Esophagus muscularis mucosa (tissue), 4 donors: Measurements from ENCODE around the gene FAM53A. TPM values are rescaled to one million over a fixed set of nuclear protein-coding genes. Genes with fewer than 3 reads are reported as not detected.

Experiments used
- DNase-seq: peaks from one replicate; pipeline ENCODE4 v3.0.0-alpha.2; 2017; ENCODE audit errors: extremely low spot score
- H3K27ac ChIP-seq, 4 donors: fragments of 200-600 bp; sonication (generic); replicated peaks in 1 of 4; 1 replicate in 3 of 4; 2 replicates in 1 of 4; pipeline ENCODE4 v1.5.1; 2016 to 2019; ENCODE audit warnings: mild to moderate bottlenecking in 1 of 4
- H3K27me3 ChIP-seq, 4 donors: fragments of 200-600 bp; sonication (generic); one replicate each; pipeline versions ENCODE4 v1.5.1 to v1.6.0; 2016 to 2019
- H3K36me3 ChIP-seq, 4 donors: fragments of 200-600 bp; sonication (generic); one replicate each; pipeline ENCODE4 v1.5.1; 2016 to 2019
- H3K4me1 ChIP-seq, 4 donors: fragments of 200-600 bp; sonication (generic); one replicate each; pipeline ENCODE4 v1.5.1; 2016 to 2019
- H3K4me3 ChIP-seq, 4 donors: fragments of 200-600 bp; sonication (generic); 1 replicate in 2 of 4; 2 replicates in 2 of 4; pipeline ENCODE4 v1.5.1; 2016 to 2019; ENCODE audit warnings: mild to moderate bottlenecking in 4 of 4, moderate library complexity in 1 of 4
- H3K9me3 ChIP-seq, 4 donors: fragments of 200-600 bp; sonication (generic); 1 replicate in 3 of 4; 2 replicates in 1 of 4; pipeline ENCODE4 v1.5.1; 2016 to 2019
- CTCF ChIP-seq, 3 experiments: fragments of 200-600 bp in 2 of 3; fragments of 450-650 bp in 1 of 3; sonication (generic) in 2 of 3; IDR thresholded peaks; one replicate each; pipeline ENCODE4 v1.5.1; 2017 to 2019; ENCODE audit warnings: antibody characterized with exemption in 3 of 3, mild to moderate bottlenecking in 2 of 3, moderate library complexity in 1 of 3
- EP300 ChIP-seq: sonication (generic); formaldehyde crosslinking; IDR thresholded peaks from one replicate; pipeline ENCODE4 v1.6.1; 2017; ENCODE audit warnings: antibody characterized with exemption
- POLR2A ChIP-seq: fragments of 450-650 bp; IDR thresholded peaks from one replicate; pipeline ENCODE4 v1.6.1; 2017; ENCODE audit warnings: antibody characterized with exemption, moderate library complexity, mild to moderate bottlenecking, low read depth
- POLR2AphosphoS5 ChIP-seq, 2 donors: sonication (generic); formaldehyde crosslinking; IDR thresholded peaks; one replicate each; pipeline ENCODE4 v1.6.1; 2017; ENCODE audit warnings: antibody characterized with exemption in 2 of 2
- WGBS: methylation state at CpG from one replicate; pipeline ENCODE4 v1.1.5; 2018; 5-methylcytosine and 5-hydroxymethylcytosine counted together
- intact Hi-C: fragments of 100-400 bp; cut with DNase I; formaldehyde crosslinking; loops from one replicate; pipeline ENCODE4 v1.15.1; 2023
- total RNA-seq, 4 donors: library from RNA; depleted of rRNA; stranded (reverse); fragments of >200 nt; gene quantifications; one replicate each; pipeline versions ENCODE4 v1.1.0 to v1.2.1, GENCODE V29; 2016

The FAM53A gene
- total RNA-seq, 4 donors from 2014 or later: 5.2 to 13.3 (median 8.9) TPM

- intact Hi-C loops: no loop called here
- no peak for TF ChIP-seq POLR2A
- TF ChIP-seq EP300: no peak
- TF ChIP-seq POLR2AphosphoS5 (IDR thresholded peaks at IDR 0.05): no peak
- no peak for TF ChIP-seq CTCF (IDR thresholded peaks at IDR 0.05)
- H3K36me3 ChIP-seq: no peaks in the 10 kb centered on the region
- H3K4me3 ChIP-seq: no peak overlapping the region
- no peak overlapping the region for H3K27ac ChIP-seq
- H3K9me3 ChIP-seq: peaks cover 0 to 14% (median 4%) of the 10 kb centered on the region in 4 donors
- H3K27me3 ChIP-seq: peaks cover 0 to 9% (median 0%) of the 10 kb centered on the region in 4 donors
- peaks cover 0 to 8% (median 4%) of the 10 kb centered on the region in 4 donors for H3K4me1 ChIP-seq
- DNase-seq: no peak
- WGBS: 86% methylated on average over 30 of the region's 32 CpGs
Observed at GRCh38 chr4:1632109-1633104, 51.7 kb downstream of the FAM53A start.

- H3K4me3 ChIP-seq: no peak overlapping the region
- intact Hi-C loops: no loop called here
- H3K4me1 ChIP-seq: peaks cover 0 to 8% (median 4%) of the 10 kb centered on the region in 4 donors
- no peak overlapping the region for H3K27ac ChIP-seq
- no peaks in the 10 kb centered on the region for H3K27me3 ChIP-seq
- 88% methylated on average over 9 of the region's 9 CpGs for WGBS
- H3K9me3 ChIP-seq: peaks cover 0 to 14% (median 4%) of the 10 kb centered on the region in 4 donors
- no peak for DNase-seq
- TF ChIP-seq POLR2A: no peak
- TF ChIP-seq EP300: no peak
- no peaks in the 10 kb centered on the region for H3K36me3 ChIP-seq
Observed at GRCh38 chr4:1631136-1631535, 53.0 kb downstream of the FAM53A start.

GRCh38 chr4:1630266-1630665 lies 53.8 kb downstream of the FAM53A start:
- TF ChIP-seq CTCF (IDR thresholded peaks at IDR 0.05): no peak
- TF ChIP-seq POLR2A: no peak
- TF ChIP-seq POLR2AphosphoS5 (IDR thresholded peaks at IDR 0.05): no peak
- no peak for TF ChIP-seq EP300
- DNase-seq: no peak
- intact Hi-C loops: no loop called here
- 98% methylated on average over 5 of the region's 19 CpGs for WGBS
- Histone ChIP-seq H3K4me3 (no peak overlapping the region), H3K36me3 (no peaks in the 10 kb centered on the region), H3K27me3 (no peaks in the 10 kb centered on the region), H3K9me3 (peaks cover 0 to 11% (median 4%) of the 10 kb centered on the region in 4 donors), H3K4me1 (peaks cover 0 to 8% (median 4%) of the 10 kb centered on the region in 4 donors), H3K27ac (no peak overlapping the region)

GRCh38 chr4:1629699-1630083 lies 54.4 kb downstream of the FAM53A start:
- intact Hi-C loops: loop anchor here (5.0 kb wide), 1 partner anchor 272 kb away; no protein-coding TSS in a partner anchor
- no peaks in the 10 kb centered on the region for H3K27me3 ChIP-seq
- 75% methylated on average over 5 of the region's 10 CpGs for WGBS
- H3K4me1 ChIP-seq: peaks cover 0 to 8% (median 4%) of the 10 kb centered on the region in 4 donors
- no peak for DNase-seq
- TF ChIP-seq CTCF (IDR thresholded peaks at IDR 0.05) (no peak), EP300 (no peak), POLR2A (no peak), POLR2AphosphoS5 (IDR thresholded peaks at IDR 0.05) (no peak)
- H3K9me3 ChIP-seq: peaks cover 0 to 5% (median 1%) of the 10 kb centered on the region in 4 donors
- H3K27ac ChIP-seq: no peak overlapping the region
- no peak overlapping the region for H3K4me3 ChIP-seq
- no peaks in the 10 kb centered on the region for H3K36me3 ChIP-seq
